GM12801 (cell line): ENCODE measurements around the gene ACP7.

Experiments used
- CTCF ChIP-seq: IDR thresholded peaks from one replicate; pipeline ENCODE4 v1.5.1; 2011; ENCODE audit warnings: control low read depth; ENCODE audit not compliant: insufficient read length; ENCODE audit errors: extremely low read depth

Gene ACP7

GRCh38 chr19:39112338-39112890 lies 28.2 kb downstream of the ACP7 start:
- no peak for TF ChIP-seq CTCF

GRCh38 chr19:39113199-39113598 lies 29.0 kb downstream of the ACP7 start:
- no peak for TF ChIP-seq CTCF

- no peak for TF ChIP-seq CTCF
Measured at GRCh38 chr19:39115105-39115847, 31.1 kb downstream of the ACP7 start.

GRCh38 chr19:39119830-39120229 lies 35.7 kb downstream of the ACP7 start:
- no peak for TF ChIP-seq CTCF

- no peak for TF ChIP-seq CTCF
Measured at GRCh38 chr19:39122934-39123731, 39.0 kb downstream of the ACP7 start.

GRCh38 chr19:39124136-39124764 lies 40.1 kb downstream of the ACP7 start:
- no peak for TF ChIP-seq CTCF

- TF ChIP-seq CTCF: no peak
Measured at GRCh38 chr19:39125199-39125553, 41.0 kb downstream of the ACP7 start.
